ENCODE data around the gene BCR. TPM values are rescaled to one million over a fixed set of nuclear protein-coding genes. Genes with fewer than 3 reads are reported as not detected.

Gene BCR
- total and polyA plus RNA-seq, 12 donors = 10.9 to 33.4 (median 25.8) TPM

- Histone ChIP-seq H3K4me1 (peaks cover 9 to 69% (median 50%) of the 10 kb centered on the region in 9 donors), H3K36me3 (no peaks in the 10 kb centered on the region), H3K9me3 (peaks cover 0 to 4% (median under 1%) of the 10 kb centered on the region in 11 donors), H3K27ac (peak overlapping the region in 6 of 10 donors; percentile 34 to 76 (median 48)), H3K4me3 (peak overlapping the region in 9 of 10 donors; percentile 57 to 72 (median 67)), H3K27me3 (no peaks in the 10 kb centered on the region)
- intact Hi-C loops (cut with DNase I) = loop anchor here in 9 of 10 donors (5.0 to 10.0 kb wide), 7 partner anchors 35 to 343 kb away; no protein-coding TSS in a partner anchor
- DNase-seq (no peak), ATAC-seq (no peak)
- 74 to 76% methylated on average over 43 of the region's 43 CpGs for WGBS, 2 donors
- TF ChIP-seq CTCF (IDR thresholded peaks at IDR 0.05) = no peak
Measured at GRCh38 chr22:23181721-23182308, 1.5 kb downstream of the BCR start.

- H3K9me3 ChIP-seq = no peaks in the 10 kb centered on the region
- H3K27me3 ChIP-seq = no peaks in the 10 kb centered on the region
- ATAC-seq (no peak), DNase-seq (no peak)
- H3K4me3 ChIP-seq = peak overlapping the region in 9 of 10 donors; percentile 57 to 72 (median 67)
- no peaks in the 10 kb centered on the region for H3K36me3 ChIP-seq
- H3K4me1 ChIP-seq = peaks cover 9 to 74% (median 51%) of the 10 kb centered on the region in 9 donors
- 56 to 65% methylated on average over 12 of the region's 12 CpGs for WGBS, 2 donors
- no peak for TF ChIP-seq CTCF (IDR thresholded peaks at IDR 0.05)
- peak overlapping the region in 3 of 10 donors; percentile 11 to 76 (median 13) for H3K27ac ChIP-seq
- intact Hi-C loops (cut with DNase I) = loop anchor here in 9 of 10 donors (5.0 to 10.0 kb wide), 7 partner anchors 35 to 342 kb away; no protein-coding TSS in a partner anchor
Measured at GRCh38 chr22:23182309-23183060, 2.2 kb downstream of the BCR start.

GRCh38 chr22:23183061-23183698, 2.9 kb downstream of the BCR start:
- intact Hi-C loops (cut with DNase I) = loop anchor here in 9 of 10 donors (5.0 to 10.0 kb wide), 7 partner anchors 34 to 342 kb away; no protein-coding TSS in a partner anchor
- 15 to 20% methylated on average over 11 of the region's 11 CpGs for WGBS, 2 donors
- Histone ChIP-seq H3K9me3 (no peaks in the 10 kb centered on the region), H3K27ac (peak overlapping the region in 3 of 10 donors; percentile 11 to 76 (median 13)), H3K4me3 (peak overlapping the region in 9 of 10 donors; percentile 27 to 72 (median 67)), H3K27me3 (no peaks in the 10 kb centered on the region), H3K4me1 (peaks cover 9 to 78% (median 52%) of the 10 kb centered on the region in 9 donors), H3K36me3 (peaks cover 0 to 7% (median 0%) of the 10 kb centered on the region in 9 donors)
- DNase-seq (peak in 1 of 2 donors; percentile 46), ATAC-seq (peak in 5 of 8 donors; percentile 12 to 53 (median 44))
- TF ChIP-seq CTCF (IDR thresholded peaks at IDR 0.05) = no peak
